Tracheal epithelial cell (primary cell): ENCODE data around the gene OR2A2. TPM values are rescaled to one million over a fixed set of nuclear protein-coding genes. Genes with fewer than 3 reads are reported as not detected.

Source experiments
- total RNA-seq: library from RNA; depleted of rRNA; stranded (reverse); fragments of >200 nt; gene quantifications from 2 replicates; pipeline ENCODE4 v1.2.1, GENCODE V29; 2014

Gene OR2A2, protein sequence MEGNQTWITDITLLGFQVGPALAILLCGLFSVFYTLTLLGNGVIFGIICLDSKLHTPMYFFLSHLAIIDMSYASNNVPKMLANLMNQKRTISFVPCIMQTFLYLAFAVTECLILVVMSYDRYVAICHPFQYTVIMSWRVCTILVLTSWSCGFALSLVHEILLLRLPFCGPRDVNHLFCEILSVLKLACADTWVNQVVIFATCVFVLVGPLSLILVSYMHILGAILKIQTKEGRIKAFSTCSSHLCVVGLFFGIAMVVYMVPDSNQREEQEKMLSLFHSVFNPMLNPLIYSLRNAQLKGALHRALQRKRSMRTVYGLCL
- total RNA-seq: not detected in 2 replicates

DNA sequence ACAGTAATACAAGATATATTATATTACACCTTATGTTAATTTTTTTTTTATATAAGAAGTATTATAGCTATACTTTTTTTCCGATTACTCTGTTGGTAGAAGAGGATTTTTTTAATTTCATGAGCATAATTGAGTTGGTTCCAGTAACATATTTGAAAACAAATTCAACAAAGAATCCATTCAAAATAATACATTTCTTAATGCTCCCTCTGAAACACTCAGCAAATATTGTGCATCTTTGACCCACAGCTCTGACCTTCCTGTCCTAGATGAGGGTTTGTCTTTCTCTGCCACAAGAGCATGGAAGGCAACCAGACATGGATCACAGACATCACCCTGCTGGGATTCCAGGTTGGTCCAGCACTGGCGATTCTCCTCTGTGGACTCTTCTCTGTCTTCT, at the start of gene OR2A2:
TSS of gene OR2A2 (plus strand) at position 301 of the 400 bp plus-strand sequence. CDS start at position 301, 0 bp downstream.

DNA sequence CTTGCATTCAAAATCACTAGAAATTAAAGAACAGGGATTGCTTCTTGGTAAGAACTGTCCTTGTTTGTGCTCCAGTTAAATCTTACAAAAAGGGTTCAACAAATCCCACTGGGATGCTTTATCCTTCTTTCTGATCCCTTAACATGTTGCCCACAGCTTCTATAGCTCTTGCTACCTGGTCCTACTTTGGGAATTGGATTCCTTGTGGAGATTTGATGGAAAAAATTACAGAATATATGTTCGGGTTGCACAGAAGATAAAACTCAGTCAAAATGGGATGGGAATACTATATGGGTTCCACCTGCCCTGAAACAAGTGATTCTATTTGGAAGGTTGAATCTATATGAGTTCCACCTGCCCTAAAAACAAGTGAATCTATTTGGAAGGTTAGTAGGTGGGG, 39.9 kb upstream of the OR2A2 start, which contains the start of gene OR2A25:
TSS of gene OR2A25 (plus strand) at position 301 of the 400 bp plus-strand sequence. CDS start 4,409 bp downstream, outside the sequence.

DNA sequence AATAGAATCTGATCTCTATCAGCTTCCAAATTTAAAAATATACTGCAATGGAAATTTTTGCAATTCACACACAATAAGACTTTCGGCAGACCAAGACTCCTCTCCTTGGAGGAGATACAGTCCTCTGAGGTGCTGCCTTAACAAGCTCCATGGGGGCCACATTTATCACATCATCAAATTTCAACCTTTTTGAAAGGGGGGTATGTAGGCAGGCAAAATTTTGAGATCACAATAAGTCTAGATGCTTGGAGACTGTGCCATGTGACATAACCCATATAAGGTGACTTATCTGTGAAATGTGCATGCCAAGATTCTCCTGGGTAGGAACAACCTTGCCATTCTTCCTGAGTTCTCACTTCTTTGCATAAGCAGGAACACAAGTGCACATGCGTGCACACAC, 23.4 kb upstream of the OR2A2 start, which contains the start of gene OR2A12:
TSS of gene OR2A12 (plus strand) at position 301 of the 400 bp plus-strand sequence. CDS start 8,830 bp downstream, outside the sequence.

DNA sequence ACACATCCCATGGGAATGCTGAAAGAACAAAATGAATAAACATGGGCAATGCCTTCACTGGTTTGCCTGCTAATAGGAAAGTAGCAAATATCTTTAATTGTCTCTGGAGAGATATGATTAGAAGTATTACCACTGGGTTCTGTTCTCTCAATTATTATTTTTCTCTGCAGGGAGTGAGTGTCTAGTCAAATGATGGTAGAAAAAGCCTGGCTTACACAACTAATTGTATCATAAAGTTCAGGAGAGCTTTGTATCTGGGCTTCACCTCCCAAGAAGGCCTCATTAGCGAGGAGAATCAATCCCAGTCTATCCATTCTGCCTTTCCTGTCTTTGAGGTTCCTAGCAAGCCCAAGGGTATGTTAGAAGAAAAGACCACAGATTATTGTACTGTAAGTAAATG, 13.5 kb downstream of the OR2A2 start, which contains the start of gene OR2A14:
TSS of gene OR2A14 (plus strand) at position 301 of the 400 bp plus-strand sequence. CDS start 5,937 bp downstream, outside the sequence.

Other genes starting within 250 kb of the OR2A2 start
- gene TCAF1, start 207.4 kb upstream of the OR2A2 start, total RNA-seq: 23.4 and 27.7 TPM in 2 replicates
- gene OR2F2, start 174.3 kb upstream of the OR2A2 start, total RNA-seq: not detected in 2 replicates
- gene OR2F1, start 154.7 kb upstream of the OR2A2 start, total RNA-seq: not detected in 2 replicates
- not detected in 2 replicates for gene OR6B1, start 109.3 kb upstream of the OR2A2 start, total RNA-seq
- under 0.01 TPM in 1 of 2 replicates, not detected in the other for gene OR2A5, start 60.6 kb upstream of the OR2A2 start, total RNA-seq
- not detected in 2 replicates for gene OR2A25, start 39.8 kb upstream of the OR2A2 start, total RNA-seq
- gene OR2A12, start 23.3 kb upstream of the OR2A2 start, total RNA-seq: under 0.01 TPM in 1 of 2 replicates, not detected in the other
- gene OR2A14, start 13.6 kb downstream of the OR2A2 start, total RNA-seq: under 0.01 TPM in 1 of 2 replicates, not detected in the other
- gene CTAGE4, start 73.9 kb downstream of the OR2A2 start, total RNA-seq: 2.4 TPM in 1 of 2 replicates, not detected in the other
- gene ARHGEF35, start 86.2 kb downstream of the OR2A2 start, total RNA-seq: 9.4 and 12.5 TPM in 2 replicates
- gene OR2A42, start 130.0 kb downstream of the OR2A2 start, total RNA-seq: not detected in 2 replicates
- 0.85 and 1.7 TPM in 2 replicates for gene OR2A7, start 155.2 kb downstream of the OR2A2 start, total RNA-seq
- gene CTAGE8, start 159.7 kb downstream of the OR2A2 start, total RNA-seq: 1.9 and 2.8 TPM in 2 replicates
- gene OR2A1, start 202.8 kb downstream of the OR2A2 start, total RNA-seq: not detected in 2 replicates
- gene ARHGEF5, start 245.8 kb downstream of the OR2A2 start, total RNA-seq: 11.9 and 14.9 TPM in 2 replicates